Measurements from ENCODE around the gene RPS6KA1.

- TF ChIP-seq, protein P1, sequence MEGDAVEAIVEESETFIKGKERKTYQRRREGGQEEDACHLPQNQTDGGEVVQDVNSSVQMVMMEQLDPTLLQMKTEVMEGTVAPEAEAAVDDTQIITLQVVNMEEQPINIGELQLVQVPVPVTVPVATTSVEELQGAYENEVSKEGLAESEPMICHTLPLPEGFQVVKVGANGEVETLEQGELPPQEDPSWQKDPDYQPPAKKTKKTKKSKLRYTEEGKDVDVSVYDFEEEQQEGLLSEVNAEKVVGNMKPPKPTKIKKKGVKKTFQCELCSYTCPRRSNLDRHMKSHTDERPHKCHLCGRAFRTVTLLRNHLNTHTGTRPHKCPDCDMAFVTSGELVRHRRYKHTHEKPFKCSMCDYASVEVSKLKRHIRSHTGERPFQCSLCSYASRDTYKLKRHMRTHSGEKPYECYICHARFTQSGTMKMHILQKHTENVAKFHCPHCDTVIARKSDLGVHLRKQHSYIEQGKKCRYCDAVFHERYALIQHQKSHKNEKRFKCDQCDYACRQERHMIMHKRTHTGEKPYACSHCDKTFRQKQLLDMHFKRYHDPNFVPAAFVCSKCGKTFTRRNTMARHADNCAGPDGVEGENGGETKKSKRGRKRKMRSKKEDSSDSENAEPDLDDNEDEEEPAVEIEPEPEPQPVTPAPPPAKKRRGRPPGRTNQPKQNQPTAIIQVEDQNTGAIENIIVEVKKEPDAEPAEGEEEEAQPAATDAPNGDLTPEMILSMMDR (IDR thresholded peaks at IDR 0.05), result no peak
- no peak for TF ChIP-seq POLR2A (IDR thresholded peaks at IDR 0.05)
Measured at GRCh38 chr1:26552720-26553119, 23.2 kb downstream of the RPS6KA1 start.
